Measurements from ENCODE around the gene FAM9C.
"Not testable (repeated sequence)": the region's sequence is repeated elsewhere in the genome, so short reads cannot be mapped to it uniquely, and the experiment has no call there.

FAM9C gene

DNA sequence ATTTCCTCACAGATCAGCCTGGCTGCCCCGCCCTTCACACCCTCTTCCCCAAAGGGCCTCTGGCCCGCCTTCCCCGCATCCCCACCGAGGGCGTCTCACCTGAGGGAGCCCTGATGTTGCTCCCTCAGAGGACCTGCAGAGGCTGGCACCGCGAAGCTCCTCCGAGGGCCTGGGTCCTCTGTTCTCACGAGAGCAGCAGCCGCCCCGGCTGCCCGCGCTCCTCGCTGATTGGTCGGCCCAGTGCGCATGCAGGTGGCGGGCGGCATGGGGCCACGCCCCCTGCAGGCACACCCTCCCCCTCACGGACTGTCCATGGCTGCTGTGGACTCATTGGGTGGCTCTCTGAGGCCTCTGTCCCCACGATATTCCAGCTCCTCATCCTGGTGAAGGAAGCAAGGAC lies at the start of gene FAM9C:
Gene FAM9C, minus strand, starts transcription at position 180 of the 400 bp plus-strand sequence. CDS start 831 bp downstream, outside the sequence.
- DNase-seq, result no peak

- peak in 1 of 6 experiments; percentile 10 for DNase-seq
These were observed 49.2 kb upstream of the FAM9C start for GRCh38 chrX:13093529-13094140.

- DNase-seq, result peak; percentile 59 to 83 (median 76)
These were observed 48.1 kb upstream of the FAM9C start for GRCh38 chrX:13092455-13092941.

DNA sequence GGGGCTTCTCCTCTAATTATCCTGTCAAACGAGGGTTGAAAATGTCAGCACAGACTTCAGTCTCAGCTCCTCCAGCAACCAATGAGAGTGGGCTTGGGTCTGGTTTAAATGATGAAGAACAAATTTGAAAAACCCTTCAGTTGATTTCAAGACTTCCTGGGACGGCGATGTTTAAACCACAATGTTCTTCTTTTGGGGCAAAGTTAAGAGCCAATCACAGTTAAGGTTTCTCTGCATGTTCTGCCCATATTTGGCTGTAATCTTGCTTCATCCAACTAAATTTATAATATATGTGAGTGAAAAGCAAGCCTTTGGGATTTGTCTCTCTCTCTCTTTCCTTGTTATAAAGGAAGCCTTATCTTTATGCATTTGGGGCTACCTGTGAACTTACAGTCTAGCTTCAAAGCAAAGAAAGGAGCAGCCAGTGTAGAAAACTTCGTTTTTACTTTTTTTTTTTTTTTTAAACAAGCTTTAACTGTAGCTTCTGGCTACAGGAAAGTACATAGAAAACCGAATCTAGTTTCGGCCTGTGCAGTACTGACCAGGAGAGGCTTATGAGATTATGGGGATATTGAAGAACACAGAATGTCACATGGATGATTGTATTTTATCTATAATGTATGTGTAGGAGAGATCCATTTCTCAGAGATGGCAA lies 46.8 kb upstream of the FAM9C start:
- DNase-seq, result peak in 3 of 6 experiments; percentile 48 to 65 (median 61)

DNA sequence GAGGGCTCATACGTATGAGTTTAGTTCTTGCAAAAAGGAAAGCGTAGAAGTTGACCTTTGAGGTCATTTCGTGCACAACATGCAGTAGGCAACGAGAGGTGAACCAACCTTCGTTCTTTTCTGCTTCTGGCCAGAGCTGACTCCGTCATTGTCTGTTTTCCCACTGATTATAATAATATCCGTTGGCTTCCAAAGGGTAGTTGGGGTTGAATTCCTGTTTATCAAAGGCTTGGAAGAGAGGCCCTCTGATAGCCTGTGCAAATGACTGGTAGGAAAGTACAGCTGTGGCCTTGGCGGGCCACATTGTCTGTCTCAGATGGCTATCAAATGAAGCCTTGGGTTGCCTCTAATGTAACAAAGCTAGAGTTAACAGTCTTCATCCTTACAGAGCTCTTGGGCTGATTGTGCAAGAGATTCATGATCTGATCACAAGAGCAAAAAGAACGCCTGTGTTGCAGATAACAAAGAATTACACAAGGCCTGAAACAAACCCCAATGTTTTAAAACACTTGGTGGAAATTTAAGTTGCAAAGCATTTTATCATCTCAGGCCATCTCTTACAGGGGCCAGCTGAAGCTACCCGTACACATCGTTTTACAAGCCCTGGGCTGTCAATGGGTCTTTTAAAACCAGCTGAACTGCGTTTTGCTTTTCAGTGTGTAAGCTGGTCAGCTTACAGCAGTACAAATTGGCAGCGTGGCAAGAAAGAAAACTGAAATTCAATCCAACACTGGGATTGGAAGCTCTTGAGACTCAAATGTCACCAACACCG lies 46.1 kb upstream of the FAM9C start:
- DNase-seq, result peak in 3 of 6 experiments; percentile 8 to 25 (median 23)

- DNase-seq, result no peak
These were observed 45.6 kb upstream of the FAM9C start for GRCh38 chrX:13090027-13090338.

DNA sequence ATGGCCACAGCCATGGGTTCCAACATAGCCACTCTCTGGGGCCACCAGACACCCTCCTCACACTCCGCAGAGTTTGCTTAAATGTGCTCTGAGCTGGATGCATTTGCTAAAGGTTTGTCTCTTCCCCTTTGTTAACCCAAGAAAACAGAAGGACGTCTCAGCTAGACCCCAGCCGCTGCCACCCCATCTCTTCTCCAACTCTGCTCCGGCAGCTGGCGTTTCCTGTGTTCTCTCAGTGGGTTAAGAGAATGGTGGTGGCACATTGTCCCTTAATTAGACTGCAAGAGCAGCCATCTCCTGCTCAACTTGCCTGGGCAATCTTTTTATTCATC lies 43.7 kb upstream of the FAM9C start:
- DNase-seq, result peak in 1 of 6 experiments; percentile 34

- DNase-seq, result peak; percentile 28 to 91 (median 74)
These were observed 43.1 kb upstream of the FAM9C start for GRCh38 chrX:13087322-13088155.

- not testable (repeated sequence) for DNase-seq
These were observed 42.4 kb upstream of the FAM9C start for GRCh38 chrX:13086793-13087321.

DNA sequence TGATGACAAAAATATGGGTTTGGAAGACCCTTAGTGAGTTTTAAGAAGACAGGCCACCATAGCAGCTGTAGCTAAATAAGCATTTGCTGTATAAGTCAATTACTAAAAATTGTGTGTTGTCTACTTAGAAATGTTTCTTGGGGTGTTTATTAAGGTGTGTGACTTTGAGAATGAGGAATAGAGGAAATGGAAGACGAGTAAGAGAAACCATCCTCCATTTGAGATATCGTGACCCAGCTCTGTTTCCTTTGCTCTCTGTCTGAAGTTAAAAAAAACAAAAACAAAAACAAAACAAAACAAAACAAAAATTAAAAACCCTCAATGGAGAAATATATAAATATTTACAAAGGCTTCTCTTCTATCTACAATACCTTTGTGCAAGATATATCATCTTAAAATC lies 41.7 kb upstream of the FAM9C start:
- no peak for DNase-seq

DNA sequence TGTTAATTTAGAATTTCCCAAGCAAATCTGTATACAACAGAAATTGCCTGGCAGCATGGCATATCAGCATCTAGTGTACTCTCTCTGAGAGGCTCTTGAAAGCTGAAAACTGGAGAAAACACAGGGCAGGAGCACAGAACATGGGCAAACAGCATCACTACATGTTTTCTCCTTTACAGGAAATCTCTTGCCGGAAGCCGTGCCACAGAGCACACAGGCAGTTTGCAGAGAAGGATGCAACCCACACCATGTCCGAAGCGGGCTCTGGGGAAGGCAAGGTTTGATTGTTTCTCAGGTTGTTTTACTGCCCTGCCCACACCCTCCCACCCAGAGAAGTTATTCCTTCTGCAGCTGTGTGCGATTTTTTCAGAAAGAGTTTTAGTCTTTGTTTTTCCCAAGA lies 41.1 kb upstream of the FAM9C start:
- peak in 5 of 6 experiments; percentile 15 to 60 (median 29) for DNase-seq

DNA sequence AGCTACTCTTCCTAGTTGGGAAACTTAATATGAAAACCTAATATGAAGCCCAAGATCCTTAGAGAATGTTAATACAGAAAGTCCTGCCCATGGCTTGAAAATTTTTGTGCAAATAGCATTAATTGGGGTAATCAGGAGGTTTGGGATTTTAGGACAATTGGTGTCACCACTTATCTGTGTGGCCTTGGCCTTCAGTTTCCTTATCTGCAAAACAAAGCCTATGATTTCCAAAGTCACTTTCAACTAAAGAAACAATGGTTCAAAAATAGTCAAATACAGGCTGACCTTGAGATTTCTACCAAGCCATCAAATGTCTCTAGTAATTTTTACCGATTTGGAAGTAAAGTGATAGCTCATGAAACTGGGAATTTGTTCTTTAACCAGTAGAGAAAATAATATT lies 40.2 kb upstream of the FAM9C start:
- no peak for DNase-seq

DNA sequence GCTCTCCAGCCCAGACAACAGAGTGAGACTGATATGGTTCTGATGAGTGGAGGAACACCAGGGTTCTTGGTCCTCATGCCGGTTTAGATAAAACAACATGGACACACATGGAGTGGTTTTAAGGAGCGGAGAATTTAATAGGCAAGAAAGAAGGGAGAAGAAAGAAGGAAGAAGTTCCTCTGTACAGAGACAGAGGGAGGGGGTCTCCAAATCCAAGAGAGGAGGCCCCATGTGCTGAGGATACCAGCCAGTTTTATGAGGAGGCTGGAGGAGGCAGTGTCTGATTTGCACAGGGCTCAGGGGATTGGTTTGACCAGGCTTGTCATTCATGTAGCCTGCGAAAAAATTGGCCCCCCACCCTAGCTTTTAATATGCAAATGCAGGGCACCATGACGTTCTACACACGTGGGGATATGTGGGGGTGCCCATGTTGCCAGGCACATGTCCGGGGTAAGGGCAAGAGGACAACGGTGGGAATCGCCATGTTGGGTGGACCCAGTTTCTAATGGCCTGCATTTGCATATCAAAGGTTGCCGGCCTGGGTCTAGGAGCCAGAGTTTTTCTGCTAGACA lies 39.4 kb upstream of the FAM9C start:
- DNase-seq, result not testable (repeated sequence)

DNA sequence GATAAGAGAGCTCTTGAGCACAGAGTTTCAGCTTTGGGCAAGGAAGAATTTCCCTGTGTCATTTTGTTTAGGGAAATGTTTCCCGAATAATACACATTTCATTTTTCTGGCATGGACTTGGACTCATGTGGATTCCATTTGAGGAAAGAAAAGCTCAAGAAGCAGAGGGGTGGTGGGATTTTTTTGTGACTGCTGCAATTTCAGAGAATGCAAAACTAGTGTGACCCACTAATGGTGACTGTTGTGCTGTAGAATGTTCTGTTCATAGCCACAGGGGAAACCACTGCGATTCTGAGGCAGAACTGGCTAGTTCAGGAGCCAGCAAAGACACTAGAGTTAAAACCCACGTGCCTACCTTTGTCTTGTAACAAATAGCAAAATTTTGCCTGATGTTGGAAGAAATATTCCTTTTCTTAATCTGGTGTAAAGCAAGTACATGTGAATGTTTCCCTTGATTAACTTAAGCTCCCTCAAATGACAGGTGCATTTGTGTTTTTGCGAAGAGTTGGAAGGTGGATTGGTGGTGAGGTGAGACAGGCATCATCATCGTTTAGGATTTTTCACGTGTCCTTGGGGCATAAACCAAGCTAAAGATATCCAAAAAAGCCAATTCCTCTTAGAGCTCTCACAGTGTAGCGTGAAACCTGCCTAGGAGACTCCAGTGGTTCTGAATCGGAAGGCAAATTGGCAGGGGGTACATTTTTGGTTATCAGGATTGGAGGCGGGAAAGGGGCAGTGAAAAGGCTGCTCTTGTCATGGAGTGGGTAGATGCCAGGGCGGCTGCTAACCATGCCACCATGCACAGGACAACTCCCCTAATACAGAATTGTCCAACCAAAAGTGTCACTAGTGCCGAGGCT lies 38.0 kb upstream of the FAM9C start:
- DNase-seq, result peak in 1 of 6 experiments; percentile 16

DNA sequence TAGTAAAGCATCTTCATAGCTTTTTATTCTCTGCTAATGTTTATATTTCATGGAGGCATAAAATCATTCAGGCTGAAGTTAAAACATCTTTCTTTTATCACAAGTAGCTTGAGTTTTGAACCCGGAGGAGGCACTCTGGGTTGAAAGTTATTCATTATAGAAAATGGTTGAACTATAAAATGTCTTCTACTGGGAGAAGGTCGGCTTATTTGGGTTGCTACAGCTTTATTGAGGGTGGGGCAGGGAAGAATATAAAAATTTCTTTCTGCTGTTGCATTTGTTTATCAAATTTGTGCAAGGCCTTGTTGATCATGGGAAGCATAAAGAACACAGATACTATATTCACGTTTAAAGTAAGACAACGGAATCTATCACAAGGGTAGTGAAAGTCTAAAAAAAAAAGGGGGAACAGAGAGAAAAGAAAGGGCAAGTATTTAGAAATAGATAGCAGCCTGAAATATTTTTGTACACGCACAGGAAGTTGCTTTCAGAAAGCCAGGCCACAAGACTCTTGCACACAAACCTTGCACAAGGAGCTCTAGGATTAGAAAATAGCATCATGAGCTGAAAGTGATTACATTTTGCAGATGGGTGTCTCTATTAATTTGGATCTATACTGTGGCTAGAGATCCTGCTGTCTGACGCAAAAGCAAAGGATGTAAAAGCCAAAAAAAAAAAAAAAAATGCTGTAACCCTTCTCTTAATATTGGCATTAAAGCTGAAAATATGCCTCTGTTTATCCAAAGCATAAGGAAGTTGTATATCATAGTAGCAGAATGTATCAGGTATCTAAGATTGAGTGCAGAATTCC lies 37.2 kb upstream of the FAM9C start:
- DNase-seq, result peak in 3 of 6 experiments; percentile 26 to 37 (median 37)

GRCh38 chrX:13080128-13080795 lies 35.8 kb upstream of the FAM9C start:
- DNase-seq, result no peak

DNA sequence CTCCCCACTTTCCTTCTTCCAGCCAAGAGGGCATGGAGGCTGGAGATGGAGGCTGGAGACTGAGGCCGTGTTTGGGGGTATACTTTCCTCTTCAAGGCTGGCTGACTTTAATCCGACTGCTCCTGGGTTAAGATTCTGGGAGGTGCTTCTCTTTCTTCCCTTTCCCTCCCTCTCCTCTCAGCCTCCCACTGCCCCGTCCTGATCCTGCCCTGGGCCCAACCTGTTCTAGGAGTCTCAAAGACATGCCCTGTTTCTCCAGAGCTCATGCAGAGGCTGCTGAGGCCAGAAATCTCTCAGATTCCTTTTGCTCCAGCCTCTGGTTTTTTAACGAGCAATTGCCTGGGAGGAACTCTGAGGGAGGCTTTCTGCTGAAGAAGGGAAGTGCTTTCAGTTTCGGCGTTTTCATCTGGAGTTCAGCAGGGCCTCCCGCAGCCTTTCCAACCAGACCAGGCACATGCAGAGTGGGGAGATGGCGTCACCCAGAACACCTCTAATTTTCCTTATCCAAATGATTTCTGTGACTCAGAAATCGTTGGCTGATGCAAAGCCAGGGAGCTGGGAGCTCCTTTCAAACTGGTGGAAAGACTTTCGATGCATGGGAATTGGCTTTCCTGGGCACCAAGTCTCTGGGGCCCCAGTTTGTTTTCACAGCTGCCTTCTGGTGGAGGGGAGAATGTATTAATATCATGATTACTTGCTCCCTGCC lies 34.5 kb upstream of the FAM9C start:
- DNase-seq, result no peak

DNA sequence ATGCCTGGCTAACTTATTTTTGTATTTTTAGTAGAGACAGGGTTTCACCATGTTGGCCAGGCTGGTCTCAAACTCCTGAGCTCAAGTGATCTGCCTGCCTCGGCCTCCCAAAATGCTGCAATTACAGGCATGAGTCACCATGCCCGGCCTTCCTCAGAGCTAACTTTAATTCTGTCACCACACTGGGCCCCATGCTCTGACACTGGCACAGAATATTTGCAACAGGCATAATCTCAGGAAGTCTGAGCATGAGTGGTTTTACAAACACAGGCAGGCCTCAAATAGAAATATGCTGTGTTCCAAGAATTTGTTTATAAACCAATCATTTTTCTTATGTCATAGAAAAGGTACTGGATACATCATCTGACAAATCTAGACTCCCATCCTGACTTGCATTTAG lies 32.7 kb upstream of the FAM9C start:
- no peak for DNase-seq

Measured in stimulated activated naive CD4-positive, alpha-beta T cell (primary cell).